HPDE6-E6E7 (cell line): ENCODE results near the gene CNPPD1.

Source experiments
- DNase-seq: peaks from one replicate; pipeline ENCODE4 v3.0.0; 2011; ENCODE audit warnings: missing footprints; ENCODE audit errors: extremely low spot score

Gene CNPPD1

DNA sequence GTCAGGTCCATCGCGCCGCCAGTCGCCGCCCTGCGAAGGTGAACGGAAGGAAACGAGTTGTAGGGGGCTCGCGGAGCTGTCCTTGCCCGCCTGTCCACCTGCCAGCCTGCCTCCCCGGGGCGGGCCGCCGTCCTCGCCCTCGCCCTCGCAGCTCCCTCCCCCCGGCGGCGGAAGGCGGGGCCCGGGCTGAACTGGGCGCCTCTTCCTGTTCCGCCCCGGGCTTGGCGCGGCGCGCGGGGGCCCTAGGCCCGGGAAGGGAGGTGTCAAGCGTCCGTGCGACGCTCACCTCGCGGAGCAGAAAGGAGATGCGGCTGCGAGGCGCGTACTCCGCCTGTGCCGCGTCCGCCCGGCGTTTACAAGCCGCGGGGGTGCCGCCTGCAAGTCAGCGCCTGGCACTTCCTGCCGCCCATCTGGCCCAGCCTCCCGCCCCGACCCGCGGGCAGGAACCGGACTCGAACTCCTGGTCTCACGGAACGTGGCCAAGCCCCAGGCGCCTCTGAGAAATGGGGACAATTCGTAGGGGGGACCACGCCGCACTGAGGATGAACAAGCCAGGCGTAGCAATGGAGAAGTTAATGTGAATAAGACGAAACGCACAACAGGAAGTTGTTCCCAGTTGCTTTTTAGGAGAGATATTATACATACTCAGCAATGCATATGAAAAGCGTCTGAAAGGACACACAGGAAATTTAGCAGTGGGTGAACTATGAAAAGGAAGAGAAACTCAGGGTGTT is at the start of gene CNPPD1:
TSS of gene CNPPD1 (minus strand) at position 108 of the 734 bp plus-strand sequence. CDS start at position 11, 97 bp downstream.
- peak; percentile 75 for DNase-seq

DNA sequence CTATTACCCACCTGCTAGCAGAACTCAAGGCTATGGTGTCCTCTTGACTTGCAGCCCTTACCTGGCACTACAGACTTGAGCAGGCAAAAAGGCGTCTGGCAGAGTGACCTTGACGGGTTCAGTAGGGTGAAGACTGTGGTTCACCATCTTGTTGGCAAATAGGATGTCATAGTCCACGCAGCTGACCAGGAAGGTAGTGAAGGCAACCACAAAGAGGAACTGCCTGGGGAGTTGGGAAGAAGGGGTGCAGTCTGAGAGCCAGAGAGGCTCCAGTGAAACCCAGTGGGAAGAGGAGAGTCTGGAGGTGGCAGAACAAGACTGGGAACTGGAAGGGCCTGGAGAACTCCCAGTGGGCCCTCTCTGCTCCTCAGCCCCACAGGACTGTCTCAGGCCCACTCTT is 48.6 kb upstream of the CNPPD1 start:
- DNase-seq: no peak

DNA sequence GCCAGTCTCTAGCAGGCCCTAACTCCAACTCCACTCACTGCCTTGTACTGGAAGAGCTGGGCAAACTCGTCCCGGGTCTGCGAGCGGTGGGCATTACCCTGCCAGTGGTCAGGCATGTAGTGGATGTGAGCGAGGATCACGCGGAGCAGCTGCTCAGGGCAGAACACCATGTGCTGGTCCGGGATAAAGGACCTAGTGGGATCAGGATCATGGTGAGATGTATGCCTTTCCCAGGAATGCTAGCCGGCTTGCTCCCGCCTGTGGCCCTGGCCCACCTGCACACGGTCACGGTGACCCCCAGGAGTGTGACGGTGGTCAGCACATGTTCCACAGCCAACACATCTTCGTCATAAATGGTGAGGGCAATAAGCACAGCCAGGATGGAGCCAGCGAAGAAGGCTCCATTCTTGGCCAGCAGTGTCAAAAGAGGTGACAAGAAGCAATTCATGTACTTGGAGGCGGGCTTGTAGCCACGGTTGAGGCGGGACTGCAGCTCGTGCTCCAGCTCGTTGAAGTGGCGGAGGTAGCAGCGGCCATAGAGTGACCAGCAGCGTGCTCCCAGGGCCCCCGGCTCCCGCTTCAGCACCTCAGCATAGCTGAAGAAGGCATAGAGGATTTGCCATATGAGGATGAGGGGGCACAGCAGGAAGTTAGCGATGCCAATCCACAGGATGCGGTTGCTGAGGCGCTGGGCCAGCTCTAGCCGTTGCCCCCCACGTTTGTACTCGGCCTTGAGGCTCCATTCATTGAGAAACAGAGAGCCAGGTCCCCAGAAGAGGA is 47.3 kb upstream of the CNPPD1 start:
- no peak for DNase-seq

GRCh38 chr2:219221957-219222518 is 45.3 kb upstream of the CNPPD1 start:
- no peak for DNase-seq

DNA sequence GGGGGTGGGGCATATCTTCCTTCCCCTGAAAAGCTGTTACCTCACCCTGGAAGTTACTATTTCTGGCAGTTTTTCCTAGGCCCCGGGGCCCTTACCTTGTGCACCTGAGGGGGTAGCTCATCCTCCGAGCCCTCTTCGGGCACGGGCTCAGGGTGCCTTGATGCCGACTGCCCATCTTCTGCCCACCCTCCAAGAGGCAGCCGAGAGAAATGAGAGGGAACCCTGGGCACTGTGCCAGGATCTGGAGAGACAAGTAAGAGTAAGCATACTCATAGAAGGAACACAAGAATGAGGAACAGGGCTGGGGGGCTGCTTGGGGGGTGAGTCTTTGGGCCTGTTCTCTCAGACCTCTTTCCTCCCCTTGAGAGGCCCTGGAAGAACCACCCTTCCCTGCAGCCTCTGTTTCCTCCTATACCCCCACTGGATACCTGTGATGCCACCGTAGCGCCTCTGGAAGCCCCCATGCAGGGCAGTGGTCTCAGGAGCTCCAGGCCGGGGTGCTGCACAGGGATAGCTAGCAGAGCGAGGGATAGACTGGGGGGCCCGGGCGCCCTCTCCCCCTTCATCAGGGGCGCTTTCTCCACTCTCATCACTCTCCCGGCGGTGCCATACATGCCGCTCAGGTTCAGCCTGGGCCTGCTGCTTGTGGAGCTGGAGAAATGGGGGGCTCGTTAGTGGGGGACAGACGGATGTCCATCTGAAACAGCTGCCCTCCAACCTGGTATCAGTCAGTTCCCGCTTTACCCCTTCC is 44.1 kb upstream of the CNPPD1 start:
- DNase-seq: no peak

DNA sequence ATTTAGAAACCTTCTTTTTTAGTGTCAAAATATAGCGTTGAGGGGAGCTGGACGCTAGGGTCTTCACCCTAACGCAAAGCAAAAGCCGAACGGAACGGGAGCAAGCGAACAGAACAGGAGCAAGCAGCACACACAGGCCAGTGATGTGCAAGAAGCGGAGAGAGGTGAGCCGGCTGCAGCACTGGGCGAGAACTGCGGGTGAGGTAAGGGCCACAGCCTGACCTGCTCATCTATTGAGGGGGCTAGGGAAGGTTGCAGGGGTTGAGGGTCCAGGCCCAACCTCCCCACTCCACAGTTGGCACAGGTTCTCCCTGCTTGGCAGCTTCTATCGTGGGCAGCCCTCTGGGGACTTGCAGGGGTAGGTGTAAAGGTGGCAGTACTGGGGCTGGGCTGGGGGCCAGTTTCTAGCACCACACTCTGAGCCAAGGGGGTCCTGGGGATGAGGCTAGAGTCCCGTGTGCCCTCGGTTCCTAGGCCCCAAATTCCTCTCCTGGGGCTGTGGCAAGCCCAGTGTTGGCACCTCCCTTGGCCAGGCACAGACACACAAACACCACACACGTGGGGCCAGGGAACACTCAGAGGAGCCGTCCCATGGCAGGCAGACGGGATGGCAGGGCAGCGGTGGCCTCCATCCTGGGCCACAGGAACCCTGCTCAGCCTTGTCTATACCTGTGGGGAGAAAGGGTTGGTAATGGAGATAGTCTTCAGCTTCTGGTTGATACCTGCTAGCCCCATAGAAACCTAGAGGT is 43.2 kb upstream of the CNPPD1 start:
- no peak for DNase-seq

DNA sequence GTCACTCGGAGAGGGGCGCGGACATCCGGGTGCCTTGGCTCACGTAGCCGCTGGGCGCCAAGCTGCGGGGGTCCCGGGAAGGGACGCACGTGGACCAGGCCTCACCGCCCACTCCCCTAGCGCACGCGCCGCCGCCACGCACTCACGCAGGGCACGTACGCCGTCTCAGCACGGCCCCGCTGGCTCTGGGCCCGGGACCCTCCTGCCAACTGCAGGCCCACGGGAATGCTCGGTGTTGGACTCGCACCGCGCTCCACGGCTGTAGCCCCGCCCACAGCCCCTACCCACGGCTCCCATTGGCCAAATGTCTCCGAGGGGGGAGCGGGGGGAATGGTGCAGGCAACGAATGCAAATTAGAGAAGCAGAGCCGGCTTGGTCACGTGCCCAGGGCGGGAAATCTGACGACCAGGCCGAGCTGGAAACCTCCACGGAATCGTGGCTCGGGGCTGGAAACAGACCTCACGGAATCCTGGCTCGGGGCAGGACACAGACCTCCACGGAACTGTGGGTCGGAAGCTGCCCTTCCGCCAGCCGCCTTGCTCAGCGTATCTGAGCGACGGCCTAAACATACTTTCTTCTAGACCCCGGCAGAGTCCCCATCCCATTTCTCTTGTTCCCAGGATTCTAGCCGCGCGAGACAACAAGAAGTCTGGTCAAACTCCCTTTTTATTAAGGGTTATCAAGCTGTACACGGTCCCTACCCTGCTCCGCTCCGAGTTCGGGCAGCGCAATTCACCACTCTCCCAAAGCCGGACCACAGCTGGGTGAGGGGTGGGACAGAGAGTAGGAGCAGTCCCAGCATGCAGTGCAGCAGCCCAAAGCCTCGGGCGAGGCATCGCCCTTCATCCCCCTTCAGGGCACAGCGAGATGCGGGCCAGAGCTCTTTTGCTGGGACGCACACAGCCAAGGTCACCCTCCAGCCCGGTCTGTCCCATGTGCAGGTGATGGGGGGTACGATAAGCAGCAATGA is 42.3 kb upstream of the CNPPD1 start, which contains the start of gene ABCB6:
TSS of gene ABCB6 (minus strand) at position 227 of the 970 bp plus-strand sequence. CDS start 285 bp downstream, outside the sequence.
- DNase-seq: peak; percentile 91

DNA sequence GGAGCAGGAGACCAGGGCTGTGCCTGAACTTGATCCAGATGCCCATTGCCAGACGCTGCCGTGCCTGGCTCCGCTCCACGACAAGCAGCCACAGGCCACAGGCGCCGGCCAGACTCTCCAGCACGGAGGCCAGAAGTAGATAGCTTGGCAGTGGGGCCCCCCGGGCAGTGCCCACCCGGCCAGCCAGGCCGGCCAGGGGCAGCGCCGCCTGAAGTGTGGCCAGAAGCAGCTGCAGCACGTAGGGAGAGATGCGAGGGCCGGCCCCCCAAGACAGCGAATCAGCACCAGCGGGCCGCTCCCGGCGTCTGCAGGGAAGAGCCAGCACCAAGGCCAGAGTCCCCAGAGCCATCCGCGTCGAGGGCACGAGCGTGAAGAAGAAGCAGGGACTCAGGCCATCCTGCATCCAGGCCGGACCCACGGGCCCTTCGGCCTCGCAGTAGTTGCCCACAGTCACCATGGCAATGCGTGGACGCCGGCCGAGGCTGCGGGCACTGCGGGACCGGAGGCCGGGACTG is 41.5 kb upstream of the CNPPD1 start:
- peak; percentile 58 for DNase-seq

DNA sequence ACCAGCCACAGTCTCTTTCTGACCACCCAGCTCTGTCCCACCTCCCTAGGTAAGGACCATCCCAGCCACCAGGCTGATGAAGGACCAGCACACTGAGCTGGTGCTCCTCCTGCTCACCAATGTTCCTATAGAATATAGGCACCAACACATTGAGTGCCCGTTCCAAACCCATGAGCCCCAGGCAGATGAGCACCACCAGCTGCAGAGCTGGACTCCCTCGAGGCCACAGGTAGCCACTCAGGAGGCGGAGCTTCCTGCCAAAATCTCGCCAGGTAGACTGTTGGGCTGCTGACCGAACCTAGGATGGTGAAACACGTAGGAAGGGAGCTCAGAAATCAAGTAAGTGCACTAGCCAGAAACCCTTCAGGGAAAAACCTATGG is 39.8 kb upstream of the CNPPD1 start:
- DNase-seq: no peak

- no peak for DNase-seq
Observed at GRCh38 chr2:219215871-219216534, 39.3 kb upstream of the CNPPD1 start.

- no peak for DNase-seq
Observed at GRCh38 chr2:219214786-219215185, 38.1 kb upstream of the CNPPD1 start.

DNA sequence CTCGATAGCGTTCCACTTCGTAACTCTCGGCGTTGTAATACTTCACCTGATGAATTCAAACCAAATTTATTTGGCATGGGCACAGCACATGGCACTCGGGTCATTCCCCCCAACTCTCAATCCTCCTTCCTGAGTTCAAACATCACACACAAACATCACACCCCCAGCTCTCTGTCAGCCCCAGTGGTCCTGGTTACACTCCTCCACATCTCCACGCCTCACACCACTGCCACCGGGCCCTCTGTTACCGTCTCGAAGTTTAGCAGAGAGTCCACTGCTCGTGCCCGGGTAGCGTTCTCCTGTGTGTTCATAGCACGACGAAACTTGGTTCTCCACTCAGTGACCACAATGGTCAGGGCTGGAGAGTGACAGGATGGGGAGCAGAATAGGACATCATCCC is 37.4 kb upstream of the CNPPD1 start:
- DNase-seq: no peak

DNA sequence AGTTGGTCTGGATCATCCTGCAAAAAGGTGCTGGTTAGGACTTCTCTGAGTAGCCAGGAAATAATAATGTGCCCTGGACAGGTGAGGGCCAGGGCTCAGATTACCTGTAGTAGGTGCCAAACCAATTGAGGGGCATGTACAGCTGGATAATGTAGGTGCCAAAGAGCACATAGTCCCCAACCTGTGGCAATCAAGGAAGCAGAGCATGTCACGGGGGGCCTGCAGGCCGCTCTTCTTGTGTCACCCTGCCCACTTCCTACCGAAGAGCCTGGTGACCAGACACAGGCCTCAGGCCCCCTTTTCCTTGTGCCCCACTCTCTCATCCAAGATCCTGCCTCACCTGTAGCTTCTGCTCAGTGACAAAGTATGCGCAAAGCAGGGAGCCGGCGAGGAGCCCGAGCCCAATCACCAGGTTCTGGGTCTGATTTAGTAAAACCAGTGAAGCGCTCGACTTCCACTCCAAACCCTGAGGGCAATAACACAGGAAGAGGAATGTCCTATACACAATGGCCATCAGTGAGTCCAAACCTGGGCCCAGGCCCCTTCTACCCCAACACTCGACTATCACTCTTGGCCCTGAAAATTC is 36.9 kb upstream of the CNPPD1 start:
- no peak for DNase-seq

- DNase-seq: no peak
Observed at GRCh38 chr2:219213026-219213415, 36.3 kb upstream of the CNPPD1 start.

DNA sequence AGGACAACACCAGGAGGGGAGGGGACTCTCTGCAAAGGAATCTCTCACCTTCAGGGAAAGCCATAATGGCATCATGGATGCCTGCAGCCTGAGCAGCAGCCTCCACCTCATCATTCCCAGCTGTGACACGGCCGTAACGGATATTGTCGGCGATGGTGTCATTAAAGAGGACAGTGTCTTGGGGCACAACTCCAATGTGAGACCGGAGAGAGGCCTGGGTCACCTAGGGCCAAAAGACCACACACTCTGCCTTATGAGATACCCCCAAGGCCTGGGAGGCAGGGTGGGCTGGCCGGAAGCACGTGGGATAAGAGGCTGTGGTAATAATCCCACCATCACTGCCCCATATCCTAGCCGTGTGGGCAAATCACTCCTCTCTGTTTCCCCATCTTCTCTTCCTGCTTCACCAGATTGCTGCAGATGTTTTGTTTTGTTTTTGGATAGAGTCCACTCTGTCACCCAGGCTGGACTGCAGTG is 34.2 kb upstream of the CNPPD1 start:
- DNase-seq: no peak

DNA sequence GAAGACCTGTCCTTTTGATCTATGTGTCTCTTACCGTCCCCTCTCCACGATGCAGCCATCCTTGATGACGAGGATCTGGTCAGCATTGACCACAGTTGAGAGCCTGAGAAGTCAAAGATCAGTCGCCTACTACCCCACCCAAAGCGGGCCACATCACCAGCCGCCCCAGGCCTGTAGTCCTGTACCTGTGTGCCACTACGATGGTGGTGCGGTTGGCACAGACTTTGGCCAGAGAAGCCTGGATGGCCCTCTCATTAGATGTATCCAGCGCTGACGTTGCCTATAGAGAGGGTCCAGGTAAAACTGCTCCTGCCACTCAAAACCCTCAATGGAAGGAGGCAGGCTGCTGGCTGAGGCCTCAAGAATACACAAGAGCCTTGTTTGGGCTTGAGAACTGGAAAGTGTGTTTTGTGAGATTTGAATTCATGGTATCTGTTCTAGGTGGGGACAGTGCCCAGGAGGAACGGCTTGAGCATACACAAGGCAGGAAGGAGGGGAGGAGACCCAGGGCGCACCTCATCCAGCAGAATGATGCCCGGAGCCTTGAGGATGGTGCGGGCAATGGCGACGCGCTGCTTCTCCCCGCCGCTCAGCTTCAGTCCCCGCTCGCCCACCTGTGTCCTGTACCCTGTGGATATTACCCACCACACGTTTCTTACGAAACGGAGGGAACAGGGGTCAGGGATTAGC is 33.6 kb upstream of the CNPPD1 start:
- DNase-seq: no peak

- no peak for DNase-seq
Observed at GRCh38 chr2:219209236-219210195, 32.8 kb upstream of the CNPPD1 start.
